Measurements from ENCODE around the gene ZKSCAN4. TPM values are rescaled to one million over a fixed set of nuclear protein-coding genes. Genes with fewer than 3 reads are reported as not detected.

Gene ZKSCAN4
- total RNA-seq, 1 donor from 2014 or later: 6.4 TPM

Other genes with a start within 250 kb of the ZKSCAN4 start
- 0.49 TPM for gene ZNF165, start 171.7 kb downstream of the ZKSCAN4 start, total RNA-seq
- gene ZSCAN16, start 127.7 kb downstream of the ZKSCAN4 start, total RNA-seq: 6.9 TPM
- gene ZKSCAN8, start 110.4 kb downstream of the ZKSCAN4 start, total RNA-seq: 22.9 TPM
- gene ZSCAN9, start 27.0 kb downstream of the ZKSCAN4 start, total RNA-seq: 30.5 TPM
- gene NKAPL, start 7.0 kb upstream of the ZKSCAN4 start, total RNA-seq: 0.98 TPM
- 28.0 TPM for gene ZSCAN26, start 14.9 kb upstream of the ZKSCAN4 start, total RNA-seq
- 15.5 TPM for gene PGBD1, start 29.3 kb upstream of the ZKSCAN4 start, total RNA-seq
- 9.6 TPM for gene ZSCAN31, start 83.9 kb upstream of the ZKSCAN4 start, total RNA-seq
- 11.6 TPM for gene ZKSCAN3, start 97.7 kb upstream of the ZKSCAN4 start, total RNA-seq
- 15.2 TPM for gene ZSCAN12, start 147.5 kb upstream of the ZKSCAN4 start, total RNA-seq
- 10.8 TPM for gene ZSCAN23, start 191.2 kb upstream of the ZKSCAN4 start, total RNA-seq

Measured in temporal lobe (tissue), 1 donor.